ENCODE data around the gene DAND5. TPM values are rescaled to one million over a fixed set of nuclear protein-coding genes. Genes with fewer than 3 reads are reported as not detected.

The DAND5 gene
- total and polyA plus RNA-seq, 2 of the 13 experiments (the other 11 are each of a cell fraction or from before 2014, with no cell fraction given), result 0.04 TPM; not detected in 1

DNA sequence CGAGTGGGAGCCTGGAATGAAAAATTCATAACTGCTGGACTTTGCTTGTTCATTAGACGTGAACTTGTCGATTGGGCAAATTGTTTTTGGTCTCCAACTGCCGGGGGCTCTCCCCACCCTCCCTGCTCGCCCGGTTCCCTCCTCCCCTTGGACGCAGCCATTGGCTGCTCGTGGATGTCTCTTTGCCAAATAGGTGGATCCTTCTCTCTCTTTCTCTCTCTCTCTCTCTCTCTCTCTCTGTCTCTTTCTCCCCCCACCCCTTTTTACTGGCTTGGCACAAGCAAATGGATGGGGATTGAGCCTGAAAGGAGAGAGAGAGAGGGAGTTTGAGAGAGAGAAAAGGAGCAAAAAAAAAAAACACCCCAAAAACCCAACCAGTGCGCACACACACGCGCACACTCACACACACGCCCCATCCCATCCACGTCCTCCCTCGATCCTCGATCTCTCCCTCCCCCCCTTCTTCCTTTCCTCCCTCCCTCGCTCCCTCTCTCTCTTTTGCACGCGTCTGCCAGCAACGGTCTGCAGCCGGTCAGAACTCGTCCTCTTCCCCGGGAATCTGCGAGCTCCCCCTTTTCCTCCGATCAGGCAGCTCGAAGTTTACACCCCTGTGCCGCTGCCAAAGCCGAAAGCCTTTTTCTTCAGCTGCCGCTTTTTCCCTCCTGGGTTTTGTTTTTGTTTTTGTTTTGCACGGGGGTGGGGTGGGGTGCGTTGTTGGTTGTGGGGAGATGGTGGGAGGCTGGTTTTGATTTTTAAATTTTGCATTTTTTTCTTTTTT is 53.7 kb downstream of the DAND5 start (continued):
- TF ChIP-seq KIAA2018 (CRISPR knock-in tag; IDR thresholded peaks at IDR 0.05; ENCODE audit: borderline replicate concordance), result no peak
- TF ChIP-seq SP1 (IDR thresholded peaks at IDR 0.05), result no peak
- TF ChIP-seq SP1 (CRISPR knock-in tag; IDR thresholded peaks at IDR 0.05), result peak; percentile 68
- no peak for TF ChIP-seq RAD21 (CRISPR knock-in tag; IDR thresholded peaks at IDR 0.05)
- TF ChIP-seq MAZ (IDR thresholded peaks at IDR 0.05; ENCODE audit: borderline replicate concordance, low read depth, low read length), result peak; percentile 62; the same call in 1 of the 2 replicates
- TF ChIP-seq MAZ (CRISPR knock-in tag; IDR thresholded peaks at IDR 0.05; ENCODE audit: low read depth), result 0 out of 2 replicates have a peak, but pooled peaks have one; percentile 19
- TF ChIP-seq, protein P1, sequence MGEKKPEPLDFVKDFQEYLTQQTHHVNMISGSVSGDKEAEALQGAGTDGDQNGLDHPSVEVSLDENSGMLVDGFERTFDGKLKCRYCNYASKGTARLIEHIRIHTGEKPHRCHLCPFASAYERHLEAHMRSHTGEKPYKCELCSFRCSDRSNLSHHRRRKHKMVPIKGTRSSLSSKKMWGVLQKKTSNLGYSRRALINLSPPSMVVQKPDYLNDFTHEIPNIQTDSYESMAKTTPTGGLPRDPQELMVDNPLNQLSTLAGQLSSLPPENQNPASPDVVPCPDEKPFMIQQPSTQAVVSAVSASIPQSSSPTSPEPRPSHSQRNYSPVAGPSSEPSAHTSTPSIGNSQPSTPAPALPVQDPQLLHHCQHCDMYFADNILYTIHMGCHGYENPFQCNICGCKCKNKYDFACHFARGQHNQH (CRISPR knock-in tag; IDR thresholded peaks at IDR 0.05), result peak; percentile 55; the same call in 1 of the 2 replicates
- no peak for TF ChIP-seq TEAD2 (CRISPR knock-in tag; IDR thresholded peaks at IDR 0.05)
- TF ChIP-seq FOXA1 (IDR thresholded peaks at IDR 0.05), result no peak
- TF ChIP-seq FOXA1 (CRISPR knock-in tag; IDR thresholded peaks at IDR 0.05), result no peak
- peak; percentile 89 for TF ChIP-seq SALL1 (CRISPR knock-in tag; IDR thresholded peaks at IDR 0.05)
- peak; percentile 44; the same call in 1 of the 2 replicates for TF ChIP-seq NCOR1 (IDR thresholded peaks at IDR 0.05; ENCODE audit: borderline replicate concordance, low read length)
- peak; percentile 51 for TF ChIP-seq HNF4A (CRISPR knock-in tag; IDR thresholded peaks at IDR 0.05)
- TF ChIP-seq PHF21A (CRISPR knock-in tag; IDR thresholded peaks at IDR 0.05), result peak; percentile 72; the same call in 1 of the 2 replicates
- TF ChIP-seq CREM (IDR thresholded peaks at IDR 0.05), result peak; percentile 34
- TF ChIP-seq CREM (CRISPR knock-in tag; IDR thresholded peaks at IDR 0.05), result no peak
- peak; percentile 18; the same call in 1 of the 2 replicates for TF ChIP-seq KDM2A (CRISPR knock-in tag; IDR thresholded peaks at IDR 0.05; ENCODE audit: borderline replicate concordance, low read depth)
- TF ChIP-seq, protein P2, sequence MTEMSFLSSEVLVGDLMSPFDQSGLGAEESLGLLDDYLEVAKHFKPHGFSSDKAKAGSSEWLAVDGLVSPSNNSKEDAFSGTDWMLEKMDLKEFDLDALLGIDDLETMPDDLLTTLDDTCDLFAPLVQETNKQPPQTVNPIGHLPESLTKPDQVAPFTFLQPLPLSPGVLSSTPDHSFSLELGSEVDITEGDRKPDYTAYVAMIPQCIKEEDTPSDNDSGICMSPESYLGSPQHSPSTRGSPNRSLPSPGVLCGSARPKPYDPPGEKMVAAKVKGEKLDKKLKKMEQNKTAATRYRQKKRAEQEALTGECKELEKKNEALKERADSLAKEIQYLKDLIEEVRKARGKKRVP (CRISPR knock-in tag; IDR thresholded peaks at IDR 0.05), result no peak

All from HepG2 (cell line).